Osteocyte (in vitro differentiated cells): ENCODE data around the gene PRR15. TPM values are rescaled to one million over a fixed set of nuclear protein-coding genes. Genes with fewer than 3 reads are reported as not detected.

Experiments
- DNase-seq: peaks from one replicate; pipeline ENCODE4 v3.0.0; 2021; ENCODE audit warnings: mixed read lengths; ENCODE audit not compliant: unreplicated experiment; ENCODE audit errors: extremely low spot score
- H3K27ac Mint-ChIP-seq: one replicate; pipeline ENCODE4 v1.8.0; 2021; ENCODE audit warnings: mild to moderate bottlenecking, mixed read lengths; ENCODE audit not compliant: unreplicated experiment
- H3K27me3 Mint-ChIP-seq: one replicate; pipeline ENCODE4 v1.8.0; 2021; ENCODE audit warnings: mixed read lengths; ENCODE audit not compliant: unreplicated experiment
- H3K36me3 Mint-ChIP-seq: one replicate; pipeline ENCODE4 v1.8.0; 2021; ENCODE audit warnings: mixed read lengths; ENCODE audit not compliant: unreplicated experiment
- H3K4me1 Mint-ChIP-seq: one replicate; pipeline ENCODE4 v1.8.0; 2021; ENCODE audit warnings: mixed read lengths; ENCODE audit not compliant: unreplicated experiment
- H3K4me3 Mint-ChIP-seq: one replicate; pipeline ENCODE4 v1.8.0; 2021; ENCODE audit warnings: mild to moderate bottlenecking, moderate library complexity, mixed read lengths; ENCODE audit not compliant: unreplicated experiment
- H3K9me3 Mint-ChIP-seq: one replicate; pipeline ENCODE4 v1.8.0; 2021; ENCODE audit warnings: mixed read lengths; ENCODE audit not compliant: unreplicated experiment
- total RNA-seq: library from RNA; stranded (reverse); gene quantifications from 2 replicates; pipeline ENCODE4 v1.2.1, GENCODE V29; 2021
- TF ChIP-seq, protein P1 (sequence below): fragments of 200-600 bp; sonication (generic); IDR thresholded peaks from 2 replicates; pipeline ENCODE4 v1.5.0; 2021; ENCODE audit warnings: antibody characterized with exemption, mild to moderate bottlenecking, moderate library complexity

The PRR15 gene
- total RNA-seq, 1 donor from 2014 or later, result 0.73 TPM

DNA sequence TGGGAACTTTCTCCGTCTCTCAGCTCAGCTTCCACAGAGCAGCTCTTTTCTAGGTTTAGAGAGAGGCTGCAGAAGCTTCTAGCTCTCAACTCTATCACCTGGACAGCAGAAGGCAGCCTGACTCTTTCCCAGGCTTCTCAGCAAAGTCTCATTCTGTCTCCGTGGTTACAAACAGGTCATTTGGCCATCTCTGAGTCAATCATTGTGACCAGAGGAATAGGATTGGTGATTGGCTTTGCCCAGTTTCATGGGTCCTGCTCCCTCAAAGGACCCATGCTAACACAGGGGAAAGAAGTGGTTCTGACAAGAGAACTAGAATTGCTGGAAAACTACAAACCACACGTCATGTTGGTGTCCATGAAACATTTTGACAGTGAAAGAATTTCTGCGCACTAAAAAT lies 43.6 kb downstream of the PRR15 start:
- no peak for DNase-seq
- Mint-ChIP-seq H3K9me3 (peaks cover 7% of the 10 kb centered on the region), H3K4me3 (no peak overlapping the region), H3K27ac (no peak overlapping the region), H3K4me1 (peaks cover 44% of the 10 kb centered on the region), H3K36me3 (no peaks in the 10 kb centered on the region), H3K27me3 (no peaks in the 10 kb centered on the region)
- TF ChIP-seq, protein P1, sequence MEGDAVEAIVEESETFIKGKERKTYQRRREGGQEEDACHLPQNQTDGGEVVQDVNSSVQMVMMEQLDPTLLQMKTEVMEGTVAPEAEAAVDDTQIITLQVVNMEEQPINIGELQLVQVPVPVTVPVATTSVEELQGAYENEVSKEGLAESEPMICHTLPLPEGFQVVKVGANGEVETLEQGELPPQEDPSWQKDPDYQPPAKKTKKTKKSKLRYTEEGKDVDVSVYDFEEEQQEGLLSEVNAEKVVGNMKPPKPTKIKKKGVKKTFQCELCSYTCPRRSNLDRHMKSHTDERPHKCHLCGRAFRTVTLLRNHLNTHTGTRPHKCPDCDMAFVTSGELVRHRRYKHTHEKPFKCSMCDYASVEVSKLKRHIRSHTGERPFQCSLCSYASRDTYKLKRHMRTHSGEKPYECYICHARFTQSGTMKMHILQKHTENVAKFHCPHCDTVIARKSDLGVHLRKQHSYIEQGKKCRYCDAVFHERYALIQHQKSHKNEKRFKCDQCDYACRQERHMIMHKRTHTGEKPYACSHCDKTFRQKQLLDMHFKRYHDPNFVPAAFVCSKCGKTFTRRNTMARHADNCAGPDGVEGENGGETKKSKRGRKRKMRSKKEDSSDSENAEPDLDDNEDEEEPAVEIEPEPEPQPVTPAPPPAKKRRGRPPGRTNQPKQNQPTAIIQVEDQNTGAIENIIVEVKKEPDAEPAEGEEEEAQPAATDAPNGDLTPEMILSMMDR, result no peak

DNA sequence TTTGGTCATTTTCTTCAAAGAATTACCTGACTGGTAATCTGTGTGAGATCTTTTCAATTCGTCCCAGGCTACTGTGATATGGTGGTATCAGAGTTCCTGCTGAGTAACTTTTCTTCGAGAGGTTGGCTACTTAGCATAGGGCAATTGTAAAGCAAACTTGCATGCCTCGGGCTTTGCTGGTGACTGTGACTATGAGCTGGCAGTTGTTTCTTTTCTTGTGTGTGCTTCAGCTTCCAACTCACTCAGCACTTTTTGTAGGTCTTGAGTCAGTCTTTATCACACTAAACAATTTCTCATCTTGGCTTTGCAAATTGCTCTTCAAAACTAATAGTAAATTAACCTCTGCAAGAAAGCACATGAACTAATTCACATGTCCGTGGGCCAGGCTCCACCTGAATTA lies 44.3 kb downstream of the PRR15 start:
- H3K4me3 Mint-ChIP-seq, result no peak overlapping the region
- H3K36me3 Mint-ChIP-seq, result no peaks in the 10 kb centered on the region
- H3K27ac Mint-ChIP-seq, result no peak overlapping the region
- peaks cover 48% of the 10 kb centered on the region for H3K4me1 Mint-ChIP-seq
- no peak for DNase-seq
- TF ChIP-seq, protein P1, result no peak
- H3K27me3 Mint-ChIP-seq, result no peaks in the 10 kb centered on the region
- peaks cover 7% of the 10 kb centered on the region for H3K9me3 Mint-ChIP-seq

DNA sequence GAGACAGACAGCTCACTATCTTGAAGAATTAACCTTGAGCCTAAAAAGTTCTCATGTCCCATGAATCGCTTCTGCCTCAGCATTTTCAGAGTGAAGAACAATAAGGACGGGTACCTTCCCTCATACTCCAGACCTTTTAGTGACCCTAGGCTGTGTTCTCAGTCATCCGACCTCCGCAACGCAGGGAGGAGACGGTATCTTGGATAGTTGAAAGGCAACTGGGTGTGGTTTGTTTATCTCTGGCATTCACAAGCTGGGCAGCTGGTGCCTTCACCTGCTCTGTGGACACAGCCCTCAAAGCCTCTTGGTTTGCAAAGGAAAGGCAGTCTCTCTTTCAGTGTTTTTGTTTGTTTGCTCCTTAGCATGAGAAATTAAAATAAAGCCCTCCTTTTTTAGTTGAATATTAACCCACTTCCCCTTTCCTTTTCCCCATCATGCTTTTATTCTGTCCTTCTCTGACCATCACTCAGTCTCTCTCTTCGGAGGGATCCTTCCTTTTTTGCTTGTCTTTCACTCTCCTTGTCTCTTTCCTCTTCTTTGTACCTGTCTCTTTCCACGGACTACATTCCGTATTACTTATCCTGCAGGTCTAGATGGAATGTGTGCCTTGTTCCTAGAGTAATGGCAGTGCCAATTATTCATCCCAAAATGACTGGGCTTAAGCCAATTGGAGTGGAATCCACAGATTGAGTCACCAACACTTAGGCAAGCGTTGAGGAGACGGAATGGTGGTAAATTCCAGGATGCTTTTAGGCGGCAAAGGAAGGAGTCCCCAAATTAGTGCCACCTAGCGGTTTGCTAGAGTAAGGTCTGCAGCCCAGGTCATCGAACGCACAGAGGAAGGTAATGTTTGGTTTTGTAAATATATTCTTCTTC lies 45.8 kb downstream of the PRR15 start:
- no peak for DNase-seq
- Mint-ChIP-seq H3K36me3 (no peaks in the 10 kb centered on the region), H3K4me3 (no peak overlapping the region), H3K27me3 (no peaks in the 10 kb centered on the region), H3K9me3 (peaks cover 7% of the 10 kb centered on the region), H3K27ac (no peak overlapping the region), H3K4me1 (peaks cover 60% of the 10 kb centered on the region)
- TF ChIP-seq, protein P1, result peak; percentile 57

DNA sequence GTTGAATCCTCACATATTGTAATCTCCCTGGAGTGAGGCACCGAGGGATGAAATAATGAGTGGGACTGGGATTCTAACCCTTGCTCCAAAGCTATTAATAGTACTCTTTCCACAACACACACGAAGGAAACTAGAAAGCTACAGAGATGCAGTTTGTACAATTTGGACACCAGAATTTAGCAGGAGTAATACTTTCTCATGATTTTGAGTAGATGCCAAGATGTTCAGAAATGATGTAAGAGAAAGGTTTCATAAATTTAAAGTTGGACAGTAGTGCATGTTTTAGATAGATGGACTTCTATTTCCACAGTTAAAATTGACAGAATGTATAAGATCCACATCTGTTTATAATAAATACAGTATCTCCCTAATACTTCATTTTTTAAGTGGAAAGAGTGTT lies 46.5 kb downstream of the PRR15 start:
- peaks cover 7% of the 10 kb centered on the region for H3K9me3 Mint-ChIP-seq
- H3K4me3 Mint-ChIP-seq, result no peak overlapping the region
- H3K27ac Mint-ChIP-seq, result no peak overlapping the region
- no peaks in the 10 kb centered on the region for H3K27me3 Mint-ChIP-seq
- H3K4me1 Mint-ChIP-seq, result peaks cover 60% of the 10 kb centered on the region
- TF ChIP-seq, protein P1, result no peak
- no peaks in the 10 kb centered on the region for H3K36me3 Mint-ChIP-seq
- DNase-seq, result no peak

DNA sequence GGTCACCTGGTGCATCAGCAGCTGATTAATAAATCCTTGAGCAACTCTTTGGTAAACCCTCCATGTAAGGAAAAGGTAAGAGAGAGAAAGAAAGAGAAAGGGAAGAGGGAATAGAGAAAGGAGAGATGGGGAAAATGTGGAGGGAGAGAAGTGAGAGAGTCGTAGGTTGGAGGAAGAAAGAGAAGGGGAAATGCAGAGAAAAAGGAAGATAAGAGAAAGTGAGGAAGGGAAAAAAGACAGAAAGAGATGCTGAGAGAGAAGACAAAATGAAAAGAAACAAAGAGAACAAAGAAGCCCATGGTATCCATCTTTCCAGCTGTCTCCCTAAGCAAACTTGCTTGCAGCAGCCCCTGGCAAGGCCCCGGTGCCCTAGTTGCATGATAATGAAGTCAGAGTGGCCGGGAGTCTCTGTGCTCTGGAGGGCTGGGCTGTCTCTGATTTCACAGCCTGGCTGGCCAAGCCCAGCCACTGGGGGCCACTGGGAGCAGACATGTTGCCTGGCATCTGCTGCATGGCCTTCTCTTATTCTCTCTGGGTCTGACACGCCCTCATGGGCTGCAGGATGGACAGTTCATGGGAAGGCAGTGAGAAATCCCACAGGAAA lies 48.4 kb downstream of the PRR15 start:
- DNase-seq, result no peak
- H3K27me3 Mint-ChIP-seq, result no peaks in the 10 kb centered on the region
- no peak overlapping the region for H3K4me3 Mint-ChIP-seq
- no peak overlapping the region for H3K27ac Mint-ChIP-seq
- H3K36me3 Mint-ChIP-seq, result no peaks in the 10 kb centered on the region
- peaks cover 45% of the 10 kb centered on the region for H3K4me1 Mint-ChIP-seq
- TF ChIP-seq, protein P1, result no peak
- H3K9me3 Mint-ChIP-seq, result peaks cover 7% of the 10 kb centered on the region
